Limb (tissue), 2 donors: Measurements from ENCODE around the gene LBX2.
"Not testable (repeated sequence)": the region's sequence is repeated elsewhere in the genome, so short reads cannot be mapped to it uniquely, and the experiment has no call there.

Experiments
- DNase-seq, 2 donors: peaks; one replicate each; pipeline ENCODE4 v3.0.0-alpha.2; 2016; ENCODE audit errors: extremely low spot score in 2 of 2

LBX2 gene

DNA sequence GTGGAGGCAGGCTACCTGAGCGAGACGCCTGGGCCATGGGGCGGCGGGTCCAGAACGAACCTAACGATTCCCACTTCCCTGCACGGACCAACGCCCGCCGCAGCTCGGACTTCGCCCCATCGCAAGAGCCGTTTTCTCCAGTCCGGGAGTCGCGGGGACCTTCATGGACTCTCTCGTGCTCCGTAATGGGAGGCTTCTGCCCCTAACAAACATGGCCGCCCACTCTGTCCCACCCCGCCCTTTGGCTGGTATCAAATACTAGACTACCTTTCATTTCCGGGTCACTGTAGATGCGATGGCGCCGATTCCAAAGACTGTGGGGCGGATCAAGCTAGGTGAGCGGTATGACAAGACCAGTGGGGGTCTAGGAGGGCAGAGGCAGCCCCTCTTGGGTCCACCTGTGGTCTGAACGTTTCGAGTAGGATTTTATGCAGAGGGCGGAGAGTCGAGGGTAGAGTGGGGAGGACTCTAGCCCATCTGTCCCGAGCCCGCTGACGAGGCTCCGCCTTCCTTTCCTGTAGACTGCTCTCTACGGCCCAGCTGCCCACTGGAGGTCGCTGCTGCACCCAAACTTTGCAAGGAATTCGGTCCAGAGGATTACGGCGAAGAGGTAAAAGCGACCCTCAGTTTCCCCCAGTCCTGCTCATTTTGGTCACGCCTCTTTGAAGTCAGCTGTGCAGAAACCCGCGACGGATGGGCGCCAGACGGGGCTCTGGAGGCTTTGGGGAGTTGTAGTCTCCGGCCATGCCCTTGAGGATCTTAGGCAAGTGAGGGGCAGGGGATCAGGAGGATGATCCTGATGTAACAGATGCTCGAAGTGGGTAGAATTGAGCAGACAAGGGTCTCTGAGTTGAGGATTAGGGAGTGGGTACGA is 16.4 kb downstream of the LBX2 start, which contains the start of the genes CCDC142 and TTC31:
Gene CCDC142 (minus strand): TSS at position 198 of the 874 bp plus-strand sequence. CDS start 161 bp downstream, at position 37.
Gene TTC31 (plus strand): TSS at position 281 of the 874 bp plus-strand sequence. CDS start 15 bp downstream, at position 296.
- peak; percentile 95 to 98 for DNase-seq

DNA sequence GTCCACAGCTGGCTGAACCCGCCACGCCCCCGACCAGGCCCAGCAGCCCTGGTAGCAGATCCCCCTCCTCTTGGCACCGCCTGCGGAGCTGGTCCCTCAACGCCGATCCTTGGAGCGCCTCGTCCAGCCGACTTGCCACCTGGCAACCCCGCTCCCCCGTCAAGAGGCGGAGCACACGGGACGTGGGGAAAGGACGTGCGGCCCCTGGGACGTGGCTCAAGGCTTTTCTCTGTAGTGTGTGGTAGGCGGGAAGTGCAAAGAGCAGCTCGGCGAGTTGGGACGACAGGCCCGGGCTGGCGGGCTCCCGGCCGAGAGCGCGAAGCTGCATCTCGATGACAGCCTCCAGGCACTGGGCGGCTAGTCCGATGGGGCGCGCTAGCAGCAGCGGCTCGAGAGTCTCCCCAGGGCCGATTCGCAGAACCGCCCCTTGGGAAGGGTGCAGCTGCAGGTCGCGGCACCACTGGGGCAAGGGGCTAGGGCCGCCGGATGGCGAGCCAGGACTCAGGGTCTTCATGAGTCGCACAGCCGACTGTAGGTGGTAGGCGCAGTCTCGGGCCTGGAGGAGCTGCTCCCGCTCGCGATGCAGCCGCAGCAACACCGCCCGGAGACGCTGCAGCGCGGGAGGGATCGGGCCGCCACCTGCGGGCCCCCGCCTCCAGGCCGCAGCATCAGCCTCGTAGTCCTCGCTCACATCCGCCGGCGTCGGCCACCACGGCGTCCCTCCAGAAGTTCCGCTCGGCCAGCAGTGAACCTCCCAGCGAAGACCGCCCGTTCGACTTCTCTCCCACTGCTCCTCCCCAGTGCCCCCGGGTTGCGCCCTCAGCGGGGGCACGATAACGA is 17.2 kb downstream of the LBX2 start:
- DNase-seq = peak in 1 of 2 donors; percentile 58

- DNase-seq = no peak
These were observed 18.0 kb downstream of the LBX2 start for GRCh38 chr2:74481431-74481830.

DNA sequence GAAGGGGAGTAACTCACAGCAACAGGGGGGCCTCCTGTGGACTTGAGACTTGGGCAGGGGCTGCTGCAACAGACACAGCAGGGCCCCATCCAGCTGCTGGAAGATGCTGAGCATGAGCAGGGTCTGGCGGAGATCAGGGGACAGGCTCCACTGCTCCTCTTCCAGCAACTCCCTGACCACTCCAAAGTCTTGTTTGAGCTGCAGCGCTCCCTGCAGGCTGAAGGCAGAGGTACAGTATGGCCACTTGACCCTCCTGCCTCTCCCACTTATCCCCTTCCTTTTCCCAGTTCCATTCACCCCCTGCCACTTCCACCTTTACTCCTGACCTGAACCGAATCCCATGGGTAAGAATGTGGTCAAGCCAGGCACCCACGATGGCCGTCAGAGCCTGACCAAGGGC is 24.5 kb downstream of the LBX2 start:
- DNase-seq = no peak

- no peak for DNase-seq
These were observed 24.9 kb downstream of the LBX2 start for GRCh38 chr2:74474481-74474880.

DNA sequence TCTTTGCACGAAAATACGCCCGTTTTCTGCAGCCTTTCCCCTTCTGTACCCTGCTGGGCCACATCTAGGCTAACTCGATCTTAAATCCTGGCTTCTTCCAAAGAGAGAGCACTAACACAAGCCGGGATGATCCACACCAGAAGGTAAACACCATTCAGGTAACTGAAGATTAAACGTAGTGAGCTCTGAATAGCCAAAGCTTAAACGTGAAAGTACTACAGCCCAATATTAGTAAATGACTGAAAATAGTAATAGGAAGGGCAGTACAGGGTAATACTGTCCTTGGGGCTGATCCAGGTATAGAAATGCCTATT is 26.5 kb downstream of the LBX2 start:
- no peak for DNase-seq

- peak; percentile 92 to 96 for DNase-seq
These were observed 27.1 kb downstream of the LBX2 start, which contains the start of gene MRPL53 for GRCh38 chr2:74472086-74472944. Gene MRPL53 (minus strand): TSS chr2:74472680. CDS start chr2:74472660, 20 bp downstream.

- DNase-seq = no peak
These were observed 27.9 kb downstream of the LBX2 start for GRCh38 chr2:74471332-74472065.

GRCh38 chr2:74470742-74471141 is 28.7 kb downstream of the LBX2 start:
- DNase-seq = not testable (repeated sequence)

DNA sequence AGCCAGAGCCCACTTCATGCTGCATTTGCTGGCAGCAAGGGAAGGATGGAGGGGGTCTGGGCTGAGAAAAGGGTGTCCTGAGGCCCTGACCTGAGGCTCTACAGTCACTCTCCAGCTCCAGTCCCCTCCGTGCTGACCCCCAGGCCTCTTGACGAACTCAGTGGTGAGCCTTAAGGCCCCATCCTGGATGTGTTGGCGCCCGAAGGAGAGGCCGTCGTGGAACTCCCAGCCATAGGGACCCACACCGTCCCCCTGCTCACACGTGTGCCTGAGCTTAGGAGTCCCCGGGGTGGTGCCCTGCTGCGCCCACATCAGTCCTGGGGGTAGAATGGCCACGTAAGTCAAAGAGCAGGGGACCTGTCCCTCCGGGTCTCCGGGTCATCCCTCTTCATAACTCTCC is 35.0 kb downstream of the LBX2 start:
- DNase-seq = no peak

DNA sequence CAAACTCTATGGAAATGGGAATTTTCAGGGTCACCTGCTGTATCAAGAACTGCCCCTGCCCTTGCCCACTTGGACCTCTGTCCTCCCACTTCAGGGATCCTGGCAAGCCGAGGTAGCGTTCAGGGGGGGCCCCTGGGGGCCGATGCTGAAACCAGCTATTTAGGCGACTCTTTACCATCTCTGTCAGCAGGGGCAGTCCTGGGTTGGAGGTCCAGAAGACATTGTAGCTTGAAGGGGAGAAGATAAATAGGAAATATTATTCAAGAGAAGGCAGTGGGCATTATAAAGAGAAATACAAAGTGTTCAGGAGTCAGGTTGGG is 36.7 kb downstream of the LBX2 start:
- DNase-seq = no peak

GRCh38 chr2:74462054-74462785 is 37.2 kb downstream of the LBX2 start:
- no peak for DNase-seq

DNA sequence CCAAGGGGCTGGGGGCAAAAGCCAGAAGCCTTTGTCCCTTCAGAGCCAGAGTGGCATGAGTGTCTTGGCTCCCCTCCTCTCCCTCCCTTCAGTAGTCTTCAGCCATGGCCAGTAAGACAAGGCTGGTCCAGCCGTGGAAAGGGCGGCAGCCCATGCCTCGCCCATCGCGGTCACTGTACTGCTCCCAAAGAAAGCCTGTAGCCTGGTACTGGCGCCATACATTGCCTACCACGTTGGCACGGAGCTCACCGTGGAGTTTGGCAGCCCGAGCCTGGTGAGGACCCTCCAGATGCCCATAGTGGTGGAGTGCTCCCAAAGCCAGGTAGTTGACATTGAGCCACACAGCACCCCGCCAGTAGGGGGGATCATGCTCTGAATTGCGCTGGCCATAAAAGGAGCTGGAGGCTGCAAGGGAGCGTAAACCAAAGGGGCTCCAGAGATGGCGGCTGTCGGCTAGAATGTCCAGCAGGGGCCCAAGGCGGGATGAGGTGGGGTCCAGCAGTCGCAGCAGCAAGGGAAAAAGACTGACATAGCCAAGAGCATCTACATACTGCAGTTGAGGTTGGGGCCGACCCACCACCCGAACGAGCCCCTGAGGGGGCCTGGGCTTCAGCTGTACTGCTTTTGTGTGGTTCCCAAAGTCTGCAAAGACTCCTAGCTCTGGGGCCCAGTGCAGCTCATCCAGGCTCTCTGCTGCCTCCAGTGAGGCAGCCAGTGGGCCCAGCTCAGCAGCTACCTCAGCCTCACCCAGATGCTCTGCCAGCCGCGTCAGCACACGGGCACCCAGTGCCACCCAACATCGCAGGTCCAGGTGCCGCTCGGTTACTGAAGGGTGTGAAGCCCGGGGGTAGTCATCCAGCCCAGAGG is 38.0 kb downstream of the LBX2 start:
- DNase-seq = no peak

DNA sequence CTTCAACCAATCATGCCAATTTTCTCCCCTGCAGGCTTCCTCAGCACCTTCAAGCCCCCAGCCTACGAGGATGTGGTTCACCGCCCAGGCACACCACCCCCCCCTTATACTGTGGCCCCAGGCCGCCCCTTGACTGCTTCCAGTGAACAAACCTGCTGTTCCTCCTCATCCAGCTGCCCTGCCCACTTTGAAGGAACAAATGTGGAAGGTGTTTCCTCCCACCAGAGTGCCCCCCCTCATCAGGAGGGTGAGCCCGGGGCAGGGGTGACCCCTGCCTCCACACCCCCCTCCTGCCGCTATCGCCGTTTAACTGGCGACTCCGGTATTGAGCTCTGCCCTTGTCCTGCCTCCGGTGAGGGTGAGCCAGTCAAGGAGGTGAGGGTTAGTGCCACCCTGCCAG is 39.2 kb downstream of the LBX2 start:
- DNase-seq = not testable (repeated sequence)

GRCh38 chr2:74459503-74460118 is 39.8 kb downstream of the LBX2 start:
- not testable (repeated sequence) for DNase-seq

GRCh38 chr2:74458938-74459363 is 40.5 kb downstream of the LBX2 start:
- DNase-seq = no peak

- peak; percentile 99 to 100 for DNase-seq
These were observed 41.1 kb downstream of the LBX2 start, which contains the start of gene WBP1 for GRCh38 chr2:74458132-74458937. Gene WBP1 (plus strand): TSS chr2:74458438. CDS start chr2:74458603, 165 bp downstream.
